T-helper 22 cell (primary cell): ENCODE data around the gene HIP1.
"Not testable (repeated sequence)": the region's sequence is repeated elsewhere in the genome, so short reads cannot be mapped to it uniquely, and the experiment has no call there.

Experiments
- DNase-seq: peaks from one replicate; pipeline ENCODE4 v3.0.0-alpha.2; 2020; ENCODE audit warnings: low read depth

Gene HIP1

DNA sequence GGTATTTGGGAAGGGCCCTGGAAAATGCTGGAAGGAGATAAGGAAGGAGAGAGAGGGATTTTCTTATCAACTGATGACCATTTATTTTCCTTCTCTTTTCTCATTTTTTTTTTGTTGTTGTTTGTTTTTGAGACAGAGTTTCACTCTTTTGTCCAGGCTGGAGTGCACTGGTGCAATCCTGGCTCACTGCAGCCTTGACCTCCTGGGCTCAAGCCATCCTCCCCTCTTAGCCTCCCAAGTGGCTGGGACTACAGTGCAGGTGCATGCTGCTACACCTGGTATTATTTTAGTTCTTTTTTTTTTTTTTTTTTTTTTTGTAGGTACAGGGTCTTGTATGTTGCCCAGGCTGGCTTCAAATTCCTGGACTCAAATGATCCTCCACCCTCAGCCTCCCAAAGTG is 52.2 kb downstream of the HIP1 start:
- DNase-seq: no peak

DNA sequence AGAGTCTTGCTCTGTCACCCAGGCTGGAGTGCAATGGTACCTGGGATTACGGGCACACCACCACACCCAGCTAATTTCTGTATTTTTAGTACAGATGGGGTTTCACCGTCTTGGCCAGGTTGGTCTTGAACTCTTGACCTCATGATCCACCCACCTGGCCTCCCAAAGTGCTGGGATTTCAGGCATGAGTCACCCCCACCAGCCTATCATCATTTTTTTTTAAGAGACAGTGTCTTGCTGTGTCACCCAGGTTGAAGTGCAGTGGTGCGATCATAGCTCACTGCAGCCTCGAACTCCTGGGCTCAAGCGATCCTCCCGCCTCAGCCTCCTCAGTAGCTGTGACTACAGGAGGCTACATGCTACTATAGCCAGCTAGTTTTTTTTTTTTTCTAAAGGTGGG is 56.7 kb downstream of the HIP1 start:
- not testable (repeated sequence) for DNase-seq

DNA sequence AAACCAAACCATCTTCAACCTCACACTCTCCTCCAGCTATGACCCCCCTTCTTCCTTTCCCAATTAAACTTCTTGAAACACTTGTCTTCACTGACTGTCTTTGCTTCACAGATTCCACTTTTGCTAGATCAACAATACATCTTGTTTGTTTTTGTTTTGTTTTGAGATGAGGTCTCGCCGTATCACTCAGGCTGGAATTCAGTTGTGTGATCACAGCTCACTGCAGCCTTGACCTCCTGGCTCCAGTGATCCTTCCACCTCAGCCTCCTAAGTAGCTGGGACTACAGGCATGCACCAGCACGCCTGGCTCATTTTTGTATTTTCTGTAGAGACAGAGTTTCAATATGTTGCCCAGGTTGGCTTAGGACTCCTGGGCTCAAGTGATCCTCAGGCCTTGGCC is 59.7 kb downstream of the HIP1 start:
- DNase-seq: no peak

DNA sequence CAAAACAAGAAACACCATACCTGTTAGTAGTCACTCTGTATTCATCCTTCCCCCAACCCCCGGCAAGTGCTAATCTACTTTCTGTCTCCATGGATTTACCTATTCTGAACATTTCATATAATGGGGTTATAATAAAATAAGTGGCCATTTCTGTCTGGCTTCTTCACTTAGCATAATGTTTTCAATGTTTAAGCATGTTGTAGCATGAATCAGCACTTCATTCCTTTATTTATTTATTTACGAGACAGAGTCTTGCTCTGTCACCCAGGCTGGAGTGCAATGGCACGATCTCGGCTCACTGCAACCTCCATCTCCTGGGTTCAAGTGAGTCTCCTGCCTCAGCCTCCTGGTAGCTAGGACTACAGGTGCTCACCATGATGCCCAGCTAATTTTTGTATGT is 69.2 kb downstream of the HIP1 start:
- no peak for DNase-seq

DNA sequence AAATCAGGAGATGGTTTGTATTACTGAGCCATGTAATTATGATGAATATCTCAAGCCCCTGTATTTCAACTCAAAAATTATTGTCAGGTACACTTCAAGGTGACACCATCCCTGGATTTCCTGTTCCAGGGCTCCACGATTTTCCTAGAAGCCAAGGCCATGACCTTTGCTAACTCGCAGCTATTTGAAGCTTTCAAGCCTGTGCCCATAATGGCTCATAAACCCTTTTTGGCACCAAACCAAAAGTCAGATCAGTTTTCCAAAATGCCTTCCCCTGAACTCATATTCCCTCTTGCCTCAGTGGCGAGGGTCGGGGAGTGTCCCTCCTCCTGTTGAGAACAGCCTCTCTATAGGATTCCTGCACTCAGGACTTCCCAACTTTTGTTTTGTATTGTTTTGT is 70.8 kb downstream of the HIP1 start:
- no peak for DNase-seq

DNA sequence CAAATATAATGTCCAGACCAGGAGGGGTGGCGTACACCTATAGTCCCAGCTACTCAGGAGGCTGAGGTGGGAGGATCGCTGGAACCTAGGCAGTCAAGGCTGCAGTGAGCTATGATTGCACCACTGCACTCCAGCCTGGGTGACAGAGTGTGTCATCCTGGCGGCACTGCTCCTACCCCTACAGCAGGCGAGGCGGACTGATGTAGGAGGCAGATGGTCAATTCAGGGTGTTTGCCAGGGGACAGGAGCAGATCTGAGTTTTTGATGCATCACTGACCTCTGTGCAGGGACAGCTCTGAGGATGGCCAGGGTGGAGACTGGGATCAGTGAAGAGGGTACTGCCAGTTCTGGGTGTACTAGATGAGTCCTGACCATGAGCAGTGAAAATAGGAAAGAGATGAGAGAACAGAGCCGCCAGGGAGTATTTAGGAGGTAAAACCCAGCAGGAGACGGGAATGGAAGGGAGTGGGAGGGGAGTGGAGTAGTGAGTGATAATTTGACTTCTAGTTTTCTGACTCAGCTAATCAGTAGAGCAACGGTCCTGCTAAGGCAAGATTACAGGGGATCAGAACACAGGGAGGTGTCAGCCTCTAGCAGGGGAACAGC is 75.3 kb downstream of the HIP1 start:
- DNase-seq: no peak

DNA sequence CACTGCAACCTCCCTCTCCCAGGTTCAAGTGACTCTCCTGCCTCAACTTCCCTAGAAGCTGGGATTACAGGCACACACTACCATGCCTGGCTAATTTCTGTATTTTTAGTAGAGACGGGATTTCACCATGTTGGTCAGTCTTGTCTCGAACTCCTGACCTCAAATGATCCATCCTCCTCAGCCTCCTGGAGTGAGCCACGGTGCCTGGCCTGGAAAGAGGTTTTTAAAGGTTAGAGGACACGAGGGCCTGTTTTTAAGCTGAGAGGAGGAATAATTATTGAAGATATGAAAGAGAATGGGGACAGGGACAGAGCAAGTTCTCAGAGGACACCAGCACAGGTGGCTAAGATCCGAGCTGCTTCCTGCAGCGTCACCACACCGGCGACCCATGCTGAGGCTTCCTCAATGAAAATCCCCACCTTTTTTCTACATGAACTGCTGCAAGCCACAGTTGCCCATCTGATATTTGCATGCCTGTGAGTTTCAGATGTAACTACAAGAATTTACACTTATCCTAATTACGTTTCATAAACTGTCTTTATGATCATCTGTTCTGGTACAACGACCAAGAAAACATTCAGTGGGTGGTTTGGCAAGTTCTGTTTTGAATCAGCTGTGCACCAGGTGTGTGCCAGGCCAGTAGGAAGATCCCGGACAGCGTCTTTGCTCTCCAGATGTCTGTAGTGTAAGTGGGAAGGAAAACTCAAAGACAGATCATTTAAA is 76.0 kb downstream of the HIP1 start:
- no peak for DNase-seq

DNA sequence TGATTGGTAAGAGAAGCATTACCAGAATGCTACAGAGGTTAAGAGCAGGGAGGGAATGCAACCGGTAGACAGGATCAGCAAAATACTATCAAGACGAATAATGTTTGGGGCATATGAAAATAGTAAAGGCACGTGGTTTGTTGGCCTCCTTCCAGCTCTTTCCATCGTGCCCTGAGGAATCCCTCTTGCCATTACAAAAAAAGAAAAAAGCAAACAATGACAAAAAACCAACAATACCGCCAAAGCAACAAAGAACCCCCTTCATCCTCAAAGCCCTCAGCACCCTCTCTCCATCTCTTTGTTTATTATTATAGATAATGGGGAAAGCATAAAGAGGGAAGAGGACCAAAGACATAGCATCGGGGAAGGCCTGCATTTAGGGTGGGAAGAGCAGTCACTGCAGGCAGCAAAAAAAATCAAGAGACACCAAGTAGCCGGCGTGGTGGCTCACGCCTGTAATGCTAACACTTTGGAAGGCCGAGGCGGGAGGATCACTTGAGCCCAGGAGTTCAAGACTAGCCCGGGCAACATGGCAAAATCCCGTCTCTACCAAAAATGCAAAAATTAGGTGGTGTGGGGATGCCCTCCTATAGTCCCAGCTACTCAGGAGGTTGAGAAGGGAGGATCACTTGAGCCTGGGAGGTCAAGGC is 78.0 kb downstream of the HIP1 start:
- no peak for DNase-seq

DNA sequence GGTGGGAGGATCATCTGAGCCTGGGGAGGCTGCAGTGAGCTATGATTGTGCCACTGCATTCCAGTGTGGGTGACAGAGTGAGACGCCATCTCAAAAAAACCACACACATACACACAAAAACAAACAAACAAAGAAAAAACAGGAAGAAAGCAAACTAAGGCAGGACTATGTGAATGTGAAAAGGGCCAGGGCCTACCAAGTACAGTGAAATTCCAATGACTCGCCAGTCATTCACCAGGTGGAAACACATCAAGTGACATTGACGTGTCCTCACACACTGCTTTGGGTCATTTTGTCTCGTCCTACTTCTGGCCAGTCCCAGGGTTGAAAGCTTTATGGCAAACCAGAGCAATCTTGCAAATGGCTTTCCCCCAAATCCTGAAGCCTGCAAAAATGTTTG is 79.9 kb downstream of the HIP1 start:
- no peak for DNase-seq

DNA sequence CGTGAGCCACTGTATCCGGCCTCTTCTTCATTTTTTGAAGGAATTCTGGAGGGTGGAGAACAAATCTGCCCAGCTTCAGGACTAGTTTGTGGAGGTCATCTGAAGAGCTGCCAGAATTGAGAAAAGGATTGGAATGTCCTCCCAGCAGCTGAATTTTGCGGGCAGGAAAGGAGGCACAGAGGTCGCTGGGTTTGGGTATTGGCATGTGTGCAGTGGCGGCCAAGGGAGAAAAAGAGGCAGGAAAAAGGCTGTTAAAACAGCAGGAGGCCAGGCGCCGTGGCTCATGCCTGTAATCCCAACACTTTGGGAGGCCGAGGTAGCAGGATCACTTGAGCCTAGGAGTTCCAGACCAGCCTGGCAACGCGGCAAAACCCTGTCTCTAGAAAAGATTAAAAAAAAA is 80.4 kb downstream of the HIP1 start:
- DNase-seq: no peak

DNA sequence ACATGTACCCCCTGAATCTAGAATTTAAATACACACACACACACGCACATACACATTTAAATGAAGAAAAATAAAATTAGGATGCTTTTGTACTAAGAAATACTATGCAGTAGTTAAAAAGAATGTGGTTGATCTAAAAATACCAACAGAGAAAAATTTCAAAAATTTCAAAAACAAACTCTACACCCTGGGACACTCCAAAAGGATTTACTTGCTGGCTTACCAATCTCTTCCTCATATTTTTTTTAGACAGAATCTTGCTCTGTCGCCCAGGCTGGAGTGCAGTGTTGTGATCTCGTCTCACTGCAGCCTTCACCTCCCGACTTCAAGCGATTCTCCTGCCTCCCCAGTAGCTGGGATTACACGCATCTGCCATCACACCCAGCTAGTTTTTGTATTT is 80.9 kb downstream of the HIP1 start:
- no peak for DNase-seq

DNA sequence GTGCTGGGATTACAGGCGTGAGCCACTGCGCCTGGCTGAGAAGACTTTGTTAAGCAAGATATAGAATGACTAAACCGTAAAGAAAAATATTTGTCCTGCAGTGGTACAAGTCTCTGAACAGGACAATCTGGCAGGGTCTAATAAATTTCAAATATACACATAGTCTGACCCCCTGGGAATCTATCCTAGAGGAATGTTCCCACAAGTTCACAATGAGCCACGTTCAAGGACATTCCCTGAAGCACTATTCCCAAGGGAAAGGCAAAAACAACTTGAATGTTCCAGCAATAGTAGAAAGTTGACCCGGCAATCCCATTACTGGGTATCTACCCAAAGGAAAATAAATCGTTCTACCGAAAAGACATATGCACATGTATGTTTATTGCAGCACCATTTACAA is 82.0 kb downstream of the HIP1 start:
- DNase-seq: no peak

DNA sequence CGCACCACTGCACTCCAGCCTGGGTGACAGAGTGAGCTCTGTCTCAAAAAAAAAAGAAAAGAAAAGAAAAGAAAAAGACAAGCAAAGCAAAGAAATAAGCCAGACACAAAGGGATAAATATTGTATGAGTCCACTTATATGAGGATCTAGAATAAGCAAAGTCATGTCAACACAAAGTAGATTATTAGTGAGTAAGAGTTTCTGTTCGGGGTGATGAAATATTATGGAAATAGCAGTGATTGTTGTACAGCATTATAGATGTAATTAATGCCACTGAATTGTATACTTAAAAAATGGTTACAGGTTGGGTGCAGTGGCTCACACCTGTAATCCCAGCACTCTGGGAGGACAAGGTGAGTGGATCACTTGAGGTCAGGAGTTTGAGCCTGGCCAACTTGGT is 83.2 kb downstream of the HIP1 start:
- no peak for DNase-seq

DNA sequence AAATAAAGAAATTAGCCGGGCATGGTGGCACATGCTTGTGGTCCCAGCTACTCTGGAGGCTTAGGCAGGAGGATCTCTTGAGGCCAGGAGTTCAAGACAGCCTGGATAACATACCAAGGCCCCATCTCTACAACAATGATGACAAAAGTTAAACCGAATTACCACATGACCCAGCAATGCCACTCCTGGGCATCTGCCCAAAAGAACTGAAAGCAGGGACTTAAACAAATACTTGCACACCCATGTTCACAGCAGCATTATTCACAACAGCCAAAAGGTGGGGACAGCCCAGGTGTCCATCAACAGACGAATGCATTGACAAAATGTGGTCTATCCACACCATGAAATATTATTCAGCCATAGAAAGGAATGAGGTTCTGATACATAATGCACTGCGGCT is 83.9 kb downstream of the HIP1 start:
- DNase-seq: no peak

DNA sequence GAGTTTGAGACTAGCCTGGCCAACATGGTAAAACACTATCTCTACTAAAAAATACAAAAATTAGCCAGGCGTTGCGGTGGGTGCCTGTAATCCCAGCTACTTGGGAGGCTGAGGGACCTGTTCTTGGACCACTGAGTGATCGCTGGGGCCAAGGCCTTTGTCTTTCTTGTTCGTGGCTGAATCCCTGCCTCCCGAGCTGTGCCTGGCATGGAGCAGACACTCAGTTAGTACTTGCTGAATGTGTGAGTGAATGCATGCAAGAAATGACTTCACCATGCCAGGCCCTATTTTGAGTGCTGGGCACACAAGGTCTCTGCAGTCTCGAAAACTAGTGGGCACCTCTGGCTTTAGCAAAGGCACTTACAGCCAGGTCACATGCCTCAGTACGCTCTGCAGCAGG is 85.1 kb downstream of the HIP1 start:
- no peak for DNase-seq

DNA sequence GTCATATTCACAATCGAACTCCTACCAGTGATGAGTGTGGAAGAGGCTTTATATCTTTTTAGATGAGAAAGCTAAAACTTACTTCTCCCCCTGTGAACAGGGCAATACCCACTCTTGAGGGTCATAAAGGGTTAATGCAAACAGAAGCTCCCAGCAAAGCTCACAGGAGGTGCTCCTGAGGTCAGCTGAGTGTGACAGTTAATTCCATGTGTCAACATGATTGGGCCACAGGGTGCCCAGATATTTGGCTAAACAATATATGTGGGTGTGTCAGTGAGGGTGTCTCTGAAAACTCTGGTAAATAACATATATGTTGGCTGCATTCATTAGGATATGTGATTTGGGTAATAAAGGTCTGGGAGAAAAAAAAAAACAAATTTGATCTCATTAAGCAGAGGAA is 86.0 kb downstream of the HIP1 start:
- no peak for DNase-seq

DNA sequence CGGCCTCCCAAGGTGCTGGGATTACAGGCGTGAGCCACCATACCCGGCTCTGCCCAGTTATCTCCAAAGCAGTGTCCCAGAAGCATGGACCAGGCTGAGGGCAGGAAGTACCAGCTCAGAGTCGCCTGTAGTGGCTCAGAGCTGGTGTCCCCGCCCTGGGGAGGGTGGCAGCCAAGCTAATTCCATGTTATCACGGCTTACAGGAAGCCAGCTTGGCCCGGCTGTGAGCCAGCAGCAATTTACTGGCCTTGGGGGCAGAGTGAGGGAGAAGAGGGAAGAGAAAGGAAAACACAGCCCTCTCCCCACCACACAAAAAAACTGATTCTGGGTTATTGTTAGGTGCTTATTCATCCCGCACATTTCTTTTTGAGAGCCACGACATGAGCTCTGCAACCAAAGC is 88.1 kb downstream of the HIP1 start:
- no peak for DNase-seq

DNA sequence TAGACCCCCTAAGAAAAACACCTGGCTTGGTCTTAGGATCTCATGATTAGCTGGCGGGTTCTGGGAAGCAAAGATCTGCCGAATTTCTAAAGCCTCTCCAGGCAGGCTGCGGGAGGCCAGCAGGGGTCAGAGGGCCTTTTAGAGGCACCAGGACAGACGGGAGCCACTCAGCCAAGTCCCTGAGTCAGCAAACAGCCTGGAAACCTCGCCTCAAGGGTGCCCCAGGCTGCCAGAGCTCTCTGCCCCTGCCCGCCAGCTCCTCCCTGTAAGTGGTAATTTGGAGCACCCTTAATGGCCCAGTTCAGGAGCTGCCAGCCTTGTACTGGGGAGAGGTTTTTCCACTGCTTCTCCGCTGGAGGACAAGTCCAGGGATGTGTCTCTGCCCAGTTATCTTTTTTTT is 88.7 kb downstream of the HIP1 start:
- DNase-seq: no peak

DNA sequence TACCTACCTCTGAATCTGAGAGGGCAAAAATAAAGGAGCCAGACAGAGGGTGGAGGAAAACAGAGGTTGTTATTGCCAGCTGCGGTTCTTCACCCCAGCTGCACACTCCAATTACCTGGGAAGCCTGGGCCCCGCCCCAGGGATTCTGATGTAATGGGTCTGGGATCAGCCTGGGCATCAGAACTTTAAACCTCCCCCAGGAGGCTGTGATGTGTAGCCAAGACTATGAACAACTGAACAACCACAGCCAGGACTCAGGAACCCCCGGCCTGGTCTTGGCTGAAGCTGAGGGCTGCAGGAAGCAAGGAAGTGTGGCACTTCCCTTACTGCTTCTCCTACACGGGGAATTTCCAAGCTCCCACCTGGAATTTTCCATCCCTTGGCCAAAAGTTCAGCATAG is 89.3 kb downstream of the HIP1 start:
- no peak for DNase-seq

DNA sequence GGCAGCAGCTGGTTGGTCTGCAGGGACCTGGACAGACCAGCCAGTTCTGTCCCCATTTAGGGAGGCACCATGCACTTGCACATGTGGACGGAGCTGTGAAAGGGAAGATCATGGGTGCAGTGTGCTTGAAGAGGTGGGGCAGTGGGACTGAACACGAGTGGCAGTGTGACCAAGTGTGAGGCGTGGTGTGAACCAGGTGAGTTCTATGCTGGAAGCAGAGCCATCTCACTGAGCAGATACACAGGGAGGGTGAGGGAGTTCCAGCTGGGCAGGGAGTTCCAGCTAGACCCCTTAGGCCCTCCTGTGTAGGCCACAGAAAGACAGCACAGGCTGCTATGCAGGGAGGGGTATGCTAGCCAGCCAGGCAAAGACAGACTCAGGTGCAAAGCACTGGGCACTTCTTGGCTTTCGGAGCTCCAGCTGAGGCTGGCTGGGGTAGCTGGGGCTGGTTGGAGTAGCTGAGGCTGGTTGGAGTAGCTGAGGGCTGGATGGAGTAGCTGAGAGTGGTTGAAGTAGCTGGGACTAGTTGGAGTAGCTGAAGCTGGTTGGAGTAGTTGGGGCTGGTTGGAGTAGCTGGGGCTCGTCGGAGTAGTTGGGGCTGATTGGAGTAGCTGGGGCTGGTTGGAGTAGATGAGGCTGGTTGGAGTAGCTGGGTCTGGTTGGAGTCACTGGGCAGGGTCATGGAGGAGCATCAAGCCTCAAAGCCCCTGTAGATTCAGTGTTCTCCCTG is 90.9 kb downstream of the HIP1 start:
- DNase-seq: no peak

DNA sequence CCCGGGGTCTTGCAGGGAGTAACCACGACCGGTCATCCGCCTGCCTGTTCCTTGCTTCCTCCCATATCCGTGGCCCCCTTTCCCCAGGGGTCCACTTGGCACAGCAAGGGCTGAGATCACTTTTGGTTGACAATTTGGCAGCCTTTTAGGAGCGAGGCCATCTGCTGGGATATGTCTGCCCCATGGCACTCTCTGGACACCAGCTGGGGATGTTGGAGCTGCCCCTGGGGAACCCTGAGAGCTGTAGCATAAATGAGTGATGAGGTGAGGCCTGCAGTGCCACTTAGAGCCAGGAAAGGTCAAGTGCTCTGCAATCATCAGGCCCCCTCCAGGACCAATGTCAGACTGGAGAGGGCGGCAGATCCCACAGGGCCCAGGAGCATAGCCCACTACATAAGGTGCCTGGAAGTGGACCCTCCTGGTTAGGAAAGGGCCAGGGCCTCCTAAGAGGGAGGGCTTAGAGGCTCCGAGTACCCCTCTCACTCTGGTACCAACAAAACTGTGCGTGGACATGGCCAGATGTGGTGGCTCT is 92.1 kb downstream of the HIP1 start:
- DNase-seq: no peak

DNA sequence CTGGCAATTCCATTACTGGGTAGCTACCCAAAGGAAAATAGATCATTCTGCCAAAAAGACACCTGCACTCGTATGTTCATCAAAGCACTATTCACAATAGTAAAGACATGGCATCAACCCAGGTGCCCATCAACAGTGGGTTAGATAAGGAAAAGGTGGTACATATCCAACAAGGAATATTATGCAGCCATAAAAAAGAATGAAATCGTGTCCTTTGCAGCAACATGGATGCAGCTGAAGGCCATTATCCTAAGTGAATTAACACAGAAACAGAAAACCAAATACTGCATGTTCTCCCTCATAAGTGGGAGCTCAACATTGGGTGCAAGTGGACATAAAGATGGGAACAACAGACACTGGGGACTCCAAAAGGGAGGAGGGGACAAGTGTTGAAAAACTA is 93.2 kb downstream of the HIP1 start:
- no peak for DNase-seq

DNA sequence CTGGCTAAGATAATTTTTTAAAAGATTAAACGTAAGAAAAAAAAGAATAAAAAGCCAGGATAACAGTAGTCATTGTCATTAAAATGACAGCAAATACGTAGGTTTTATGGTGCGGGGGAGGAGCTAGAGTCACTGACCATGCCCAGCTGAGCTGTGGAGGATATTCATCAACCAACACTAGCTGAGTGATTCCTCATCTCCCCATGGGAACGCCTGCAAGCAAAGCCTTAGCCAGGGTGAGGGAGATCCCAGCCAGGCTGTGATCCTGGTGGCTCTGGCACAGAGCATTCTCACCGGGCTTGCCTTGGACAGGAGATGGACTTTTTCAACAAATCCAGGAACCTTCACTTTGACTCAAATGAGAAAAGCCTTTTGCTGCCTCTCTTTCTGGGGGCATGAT is 94.2 kb downstream of the HIP1 start:
- no peak for DNase-seq
